Stimulated activated effector memory CD8-positive, alpha-beta T cell treated with anti-CD3 and anti-CD28 coated beads, Interleukin-12 subunit alpha, Interleukin-12 subunit beta, amount 100 ng/mL, for 72 hours (primary cell): ENCODE measurements around the gene ACSS3.
"Not testable (repeated sequence)": the region's sequence is repeated elsewhere in the genome, so short reads cannot be mapped to it uniquely, and the experiment has no call there.

Experiments used
- ATAC-seq: fragments of 150-1000 bp; cut with Tn5 transposase; 2 replicates; pipeline ENCODE4 v1.10.0; 2021
- DNase-seq, 2 donors: peaks; one replicate each; pipeline ENCODE4 v3.0.0; 2021 to 2022; ENCODE audit warnings: low spot score in 2 of 2
- H3K27ac Mint-ChIP-seq: one replicate; pipeline ENCODE4 v1.8.0; 2022; ENCODE audit warnings: mild to moderate bottlenecking, mixed read lengths
- H3K36me3 Mint-ChIP-seq: one replicate; pipeline ENCODE4 v1.8.0; 2022; ENCODE audit warnings: mild to moderate bottlenecking, mixed read lengths
- H3K4me1 Mint-ChIP-seq: one replicate; pipeline ENCODE4 v1.8.0; 2022; ENCODE audit warnings: mixed read lengths
- H3K4me3 Mint-ChIP-seq: one replicate; pipeline ENCODE4 v1.8.0; 2022; ENCODE audit warnings: mild to moderate bottlenecking, mixed read lengths
- H3K9me3 Mint-ChIP-seq: one replicate; pipeline ENCODE4 v1.8.0; 2022; ENCODE audit warnings: mixed read lengths

Gene ACSS3

DNA sequence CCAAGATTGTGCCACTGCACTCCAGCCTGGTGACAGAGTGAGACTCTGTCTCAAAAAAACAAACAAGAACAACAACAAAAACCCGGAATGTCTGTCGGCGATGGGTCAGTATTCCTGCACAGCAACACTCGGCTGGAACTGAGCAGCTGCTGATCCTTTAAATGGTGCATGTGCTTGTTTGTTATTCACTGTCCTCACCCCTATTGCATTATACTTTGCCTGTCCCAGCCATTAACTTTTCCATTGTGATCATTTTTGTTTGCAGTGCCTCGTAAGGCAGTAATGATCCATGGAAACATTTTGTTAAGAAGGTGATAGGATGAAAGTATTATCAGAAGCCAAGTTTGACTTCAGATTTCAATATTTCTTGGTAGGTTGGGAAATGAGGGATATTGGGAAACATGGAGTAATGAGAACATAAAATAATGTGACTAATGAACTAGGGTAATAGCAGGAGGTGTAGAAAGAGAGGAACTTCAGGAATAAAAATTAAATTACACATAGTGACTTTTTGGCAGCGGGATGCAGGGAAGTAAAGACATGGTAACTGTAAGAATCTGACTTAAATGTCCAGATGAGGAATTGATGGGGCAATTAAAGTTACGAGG lies 6.1 kb downstream of the ACSS3 start:
- H3K27ac Mint-ChIP-seq = no peak overlapping the region

DNA sequence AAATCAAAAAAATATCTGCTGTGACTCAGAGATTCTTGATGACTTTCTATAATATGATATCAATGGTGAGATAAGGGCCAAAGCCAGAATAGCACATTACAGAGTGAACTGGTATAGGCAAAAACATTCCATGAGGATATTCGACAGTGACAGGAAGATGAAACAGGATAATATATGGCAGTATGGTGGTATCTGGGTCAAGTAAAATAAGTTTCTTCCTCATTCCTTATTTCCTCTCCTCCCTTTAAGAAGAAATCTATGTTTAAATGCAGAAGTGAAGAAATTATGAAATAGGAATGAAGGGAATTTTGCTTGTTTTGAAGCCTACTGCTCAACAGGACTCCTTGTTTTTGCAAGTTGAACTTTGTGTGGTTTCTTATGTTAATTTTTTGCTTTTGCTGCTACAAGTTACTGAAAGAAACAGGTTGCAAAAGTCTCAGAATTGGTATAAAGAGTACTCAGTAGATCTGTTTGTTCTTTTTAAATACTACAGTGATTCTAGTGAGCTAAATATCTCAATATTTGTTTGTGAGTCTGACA lies 7.0 kb downstream of the ACSS3 start:
- peaks cover 23% of the 10 kb centered on the region for H3K9me3 Mint-ChIP-seq
- DNase-seq = no peak
- H3K36me3 Mint-ChIP-seq = no peaks in the 10 kb centered on the region
- no peak overlapping the region for H3K4me3 Mint-ChIP-seq
- no peaks in the 10 kb centered on the region for H3K4me1 Mint-ChIP-seq
- no peak for ATAC-seq
- no peak overlapping the region for H3K27ac Mint-ChIP-seq

More for the DNA sequence above, 6.1 kb downstream of the ACSS3 start:
- Mint-ChIP-seq H3K36me3 (no peaks in the 10 kb centered on the region), H3K4me1 (no peaks in the 10 kb centered on the region), H3K4me3 (no peak overlapping the region), H3K9me3 (peaks cover 24% of the 10 kb centered on the region)
- ATAC-seq (no peak), DNase-seq (no peak)

DNA sequence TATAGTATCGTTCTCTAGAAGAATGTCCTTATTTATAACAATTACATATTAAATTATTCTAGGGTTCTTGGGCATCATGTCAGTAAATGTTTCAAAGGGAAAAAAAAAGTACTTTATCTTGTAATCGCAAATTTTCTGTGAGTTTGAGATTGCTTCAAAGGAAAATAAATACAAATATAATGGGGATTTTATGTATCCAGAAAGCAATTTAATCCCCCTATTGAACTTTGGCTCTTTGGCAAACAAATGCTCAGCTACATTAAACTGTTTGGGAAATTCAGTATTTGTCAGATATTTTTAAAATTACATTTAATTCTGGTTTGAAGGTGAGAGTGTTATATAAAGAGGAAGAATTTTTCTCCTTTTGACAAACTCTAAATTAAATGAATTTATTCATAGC lies 8.0 kb downstream of the ACSS3 start:
- peaks cover 17% of the 10 kb centered on the region for H3K9me3 Mint-ChIP-seq
- no peaks in the 10 kb centered on the region for H3K36me3 Mint-ChIP-seq
- no peak overlapping the region for H3K27ac Mint-ChIP-seq
- no peak for ATAC-seq
- no peak for DNase-seq
- H3K4me1 Mint-ChIP-seq = no peaks in the 10 kb centered on the region
- no peak overlapping the region for H3K4me3 Mint-ChIP-seq

DNA sequence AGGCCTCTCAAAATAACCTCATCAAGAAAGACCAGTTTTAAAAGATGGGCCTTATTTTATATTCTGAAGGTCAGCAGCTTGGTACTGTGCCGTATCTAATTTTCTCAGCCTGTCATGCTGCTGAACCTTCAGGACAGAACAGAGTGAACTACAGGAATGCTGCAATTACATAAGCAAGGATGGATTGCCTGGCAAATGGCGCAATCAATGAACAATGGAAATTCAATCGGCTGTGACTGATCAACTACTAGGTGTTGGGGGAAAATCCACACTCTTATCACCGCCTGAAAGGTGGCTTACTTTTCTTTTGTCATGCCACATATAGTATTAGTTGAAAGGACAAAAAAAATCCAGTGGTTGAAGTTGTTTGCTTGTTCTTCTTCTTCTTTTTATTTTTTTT lies 8.5 kb downstream of the ACSS3 start:
- Mint-ChIP-seq H3K4me3 (no peak overlapping the region), H3K4me1 (no peaks in the 10 kb centered on the region), H3K9me3 (peaks cover 17% of the 10 kb centered on the region), H3K27ac (no peak overlapping the region), H3K36me3 (no peaks in the 10 kb centered on the region)
- ATAC-seq (no peak), DNase-seq (no peak)

DNA sequence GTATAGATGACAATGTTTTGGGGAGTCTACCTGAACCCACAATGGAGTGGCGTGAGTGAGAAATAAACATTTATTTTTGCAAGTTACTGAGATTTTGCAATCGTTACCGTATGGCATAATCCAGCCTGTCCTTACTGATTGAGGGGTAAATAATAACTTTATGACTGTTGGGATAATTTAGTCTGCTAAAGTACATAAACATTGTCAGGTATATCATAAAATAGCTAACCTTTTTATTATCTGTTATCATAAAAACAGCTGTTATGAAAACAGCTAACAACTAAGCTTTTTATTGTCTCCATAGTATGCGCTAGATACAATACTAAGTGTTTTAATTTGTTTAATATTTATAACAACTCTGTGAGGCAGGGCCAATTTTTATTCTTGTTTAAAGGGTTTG lies 10.3 kb downstream of the ACSS3 start:
- Mint-ChIP-seq H3K9me3 (peaks cover 14% of the 10 kb centered on the region), H3K27ac (no peak overlapping the region), H3K36me3 (no peaks in the 10 kb centered on the region), H3K4me1 (no peaks in the 10 kb centered on the region), H3K4me3 (no peak overlapping the region)
- no peak for DNase-seq
- no peak for ATAC-seq

DNA sequence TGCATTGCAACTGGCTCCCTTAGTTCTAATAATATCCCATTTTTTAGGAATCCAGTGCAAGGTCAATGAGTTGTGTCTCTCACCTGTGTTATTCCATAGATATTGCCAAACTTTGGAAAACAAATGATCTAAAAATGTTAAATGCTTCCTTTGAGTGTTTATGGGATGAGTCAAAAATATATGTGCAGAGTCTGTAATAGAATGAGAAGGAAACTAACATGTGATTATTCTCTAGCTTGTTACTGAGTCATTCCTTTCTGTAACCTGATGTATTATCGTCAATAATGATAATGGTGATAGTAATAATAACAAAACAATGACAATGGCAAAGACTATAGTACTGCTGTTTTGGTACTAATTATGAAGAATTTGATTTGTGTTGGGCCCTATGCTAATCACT lies 11.5 kb downstream of the ACSS3 start:
- H3K36me3 Mint-ChIP-seq = no peaks in the 10 kb centered on the region
- ATAC-seq = no peak
- H3K9me3 Mint-ChIP-seq = peaks cover 10% of the 10 kb centered on the region
- no peaks in the 10 kb centered on the region for H3K4me1 Mint-ChIP-seq
- no peak for DNase-seq
- H3K4me3 Mint-ChIP-seq = no peak overlapping the region
- no peak overlapping the region for H3K27ac Mint-ChIP-seq

DNA sequence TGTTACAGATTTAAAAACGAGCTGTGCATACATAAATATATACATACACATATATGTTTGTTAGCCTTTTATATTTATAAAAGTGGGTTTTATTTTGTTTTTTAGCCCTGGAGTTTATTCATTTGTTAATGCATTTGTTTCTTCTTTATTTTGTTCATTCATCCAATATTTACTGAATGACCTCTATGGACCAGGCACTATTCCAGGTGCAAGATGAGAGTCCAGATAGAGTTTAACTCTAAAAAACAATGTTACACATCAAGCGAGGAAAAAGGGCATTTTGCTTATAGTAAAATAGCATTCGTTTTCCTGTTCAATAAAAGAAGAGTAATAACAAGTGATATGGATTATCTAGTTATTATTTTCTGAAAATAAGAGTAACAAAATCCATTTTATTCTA lies 14.2 kb downstream of the ACSS3 start:
- peaks cover 7% of the 10 kb centered on the region for H3K9me3 Mint-ChIP-seq
- H3K4me1 Mint-ChIP-seq = no peaks in the 10 kb centered on the region
- DNase-seq (no peak), ATAC-seq (no peak)
- no peak overlapping the region for H3K4me3 Mint-ChIP-seq
- H3K36me3 Mint-ChIP-seq = no peaks in the 10 kb centered on the region
- no peak overlapping the region for H3K27ac Mint-ChIP-seq

DNA sequence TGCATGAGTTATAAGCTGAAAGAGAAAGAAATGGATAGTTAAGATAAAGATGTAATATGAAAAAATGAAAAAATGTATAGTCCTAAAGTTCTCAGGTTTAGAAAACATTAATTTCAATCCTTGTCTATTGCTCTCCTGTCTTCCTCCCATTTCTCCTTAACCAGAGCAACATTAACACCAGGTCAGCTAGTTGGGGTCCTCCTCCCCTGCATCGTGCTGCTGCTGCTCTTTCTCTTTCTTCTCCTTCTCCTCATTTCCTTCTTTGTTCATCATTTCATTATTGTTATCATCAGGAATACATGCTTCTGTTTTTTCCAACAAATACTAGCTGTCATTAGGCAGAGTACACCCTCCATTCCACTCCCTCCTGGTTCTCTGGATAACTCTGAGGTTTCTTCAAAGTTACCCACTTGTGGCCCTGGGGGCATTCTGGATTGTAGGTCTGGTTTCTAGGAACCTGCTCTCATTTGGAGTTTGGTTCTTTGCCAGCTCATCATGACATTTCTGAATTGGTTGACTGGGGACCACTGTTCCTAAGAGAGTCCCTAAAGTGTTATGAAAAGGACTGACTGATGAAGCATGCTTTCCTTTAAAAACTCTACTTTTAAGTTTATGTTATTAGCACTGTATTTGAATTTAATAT lies 17.0 kb downstream of the ACSS3 start:
- Mint-ChIP-seq H3K4me3 (no peak overlapping the region), H3K36me3 (no peaks in the 10 kb centered on the region), H3K4me1 (no peaks in the 10 kb centered on the region), H3K9me3 (peaks cover 8% of the 10 kb centered on the region), H3K27ac (no peak overlapping the region)
- no peak for DNase-seq
- ATAC-seq = no peak

DNA sequence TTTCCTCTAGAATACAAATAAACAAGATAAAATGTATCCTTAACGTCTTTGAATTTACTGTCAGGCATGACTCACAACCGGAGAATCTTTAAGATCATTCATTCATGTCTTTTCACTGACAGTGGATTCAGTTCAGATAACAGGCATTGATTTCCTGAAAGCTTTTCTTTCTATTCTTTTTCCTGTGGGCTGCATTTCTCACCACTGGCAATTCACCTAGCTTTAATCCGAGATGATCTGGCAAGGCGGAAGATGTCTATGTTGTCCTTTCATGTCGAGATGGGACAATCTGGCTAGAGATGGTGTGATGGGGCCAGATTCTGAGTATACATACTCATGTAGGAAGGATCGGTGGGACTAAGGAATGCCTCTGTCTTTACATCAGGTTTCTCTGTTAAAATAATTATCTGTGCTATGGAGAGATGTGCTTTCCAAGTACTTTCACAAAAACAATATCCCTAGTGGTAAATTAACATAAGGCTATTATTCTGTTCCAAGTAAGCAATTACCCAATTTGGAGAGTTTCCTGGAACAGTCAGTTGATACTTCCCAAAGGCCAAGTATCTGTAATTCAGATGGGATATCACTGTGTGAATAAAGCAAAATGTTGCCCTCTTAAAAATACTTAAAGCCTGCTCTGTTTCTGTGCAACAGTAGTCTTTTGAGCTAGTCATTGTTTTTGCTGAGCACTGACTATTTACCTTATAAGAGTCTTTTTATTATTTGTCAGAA lies 17.8 kb downstream of the ACSS3 start:
- peaks cover 8% of the 10 kb centered on the region for H3K9me3 Mint-ChIP-seq
- H3K4me3 Mint-ChIP-seq = no peak overlapping the region
- H3K27ac Mint-ChIP-seq = no peak overlapping the region
- no peaks in the 10 kb centered on the region for H3K36me3 Mint-ChIP-seq
- no peaks in the 10 kb centered on the region for H3K4me1 Mint-ChIP-seq
- DNase-seq = no peak
- ATAC-seq = no peak

DNA sequence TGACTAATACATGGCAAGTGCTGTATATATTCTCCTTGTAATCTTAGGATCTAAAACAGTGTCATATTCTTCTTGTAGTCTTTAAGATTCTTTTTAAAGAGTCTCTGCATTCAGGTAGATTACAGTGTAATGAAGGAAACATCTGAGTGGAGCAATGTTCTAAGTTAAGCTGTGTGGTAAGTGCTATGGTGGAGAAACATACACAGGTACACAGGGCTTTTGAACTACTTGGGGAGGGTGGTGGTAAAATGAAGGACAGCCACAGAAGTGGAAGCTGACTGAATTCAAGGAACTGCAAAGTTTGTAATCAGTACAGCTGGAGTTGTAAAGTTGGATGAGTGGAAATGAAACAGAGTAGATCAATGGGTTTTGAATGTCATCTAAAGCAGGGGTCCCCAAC lies 27.8 kb downstream of the ACSS3 start:
- H3K4me3 Mint-ChIP-seq = no peak overlapping the region
- ATAC-seq (no peak), DNase-seq (no peak)
- H3K27ac Mint-ChIP-seq = no peak overlapping the region
- peaks cover 24% of the 10 kb centered on the region for H3K9me3 Mint-ChIP-seq
- H3K36me3 Mint-ChIP-seq = no peaks in the 10 kb centered on the region
- H3K4me1 Mint-ChIP-seq = no peaks in the 10 kb centered on the region

DNA sequence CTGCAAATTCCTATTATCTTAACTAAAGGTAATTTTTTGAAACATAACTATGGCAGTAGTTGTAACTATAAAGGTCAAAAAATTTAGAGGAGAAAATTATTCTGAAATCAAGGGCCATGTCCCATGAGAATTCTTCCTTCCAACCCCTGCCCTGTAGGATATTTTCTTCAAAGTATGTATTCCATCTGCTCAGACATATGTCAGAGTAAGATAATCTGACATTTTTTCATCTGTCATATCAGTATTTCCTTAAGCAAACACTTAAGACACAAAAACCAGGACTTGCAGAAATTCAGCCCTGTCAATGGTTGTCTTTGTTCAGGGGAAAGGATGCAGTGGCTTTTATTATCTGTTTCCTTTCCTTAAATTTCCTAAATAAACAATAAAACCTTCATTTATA lies 36.3 kb downstream of the ACSS3 start:
- H3K36me3 Mint-ChIP-seq = no peaks in the 10 kb centered on the region
- ATAC-seq (no peak), DNase-seq (no peak)
- H3K4me1 Mint-ChIP-seq = no peaks in the 10 kb centered on the region
- peaks cover 20% of the 10 kb centered on the region for H3K9me3 Mint-ChIP-seq
- H3K4me3 Mint-ChIP-seq = no peak overlapping the region
- no peak overlapping the region for H3K27ac Mint-ChIP-seq

DNA sequence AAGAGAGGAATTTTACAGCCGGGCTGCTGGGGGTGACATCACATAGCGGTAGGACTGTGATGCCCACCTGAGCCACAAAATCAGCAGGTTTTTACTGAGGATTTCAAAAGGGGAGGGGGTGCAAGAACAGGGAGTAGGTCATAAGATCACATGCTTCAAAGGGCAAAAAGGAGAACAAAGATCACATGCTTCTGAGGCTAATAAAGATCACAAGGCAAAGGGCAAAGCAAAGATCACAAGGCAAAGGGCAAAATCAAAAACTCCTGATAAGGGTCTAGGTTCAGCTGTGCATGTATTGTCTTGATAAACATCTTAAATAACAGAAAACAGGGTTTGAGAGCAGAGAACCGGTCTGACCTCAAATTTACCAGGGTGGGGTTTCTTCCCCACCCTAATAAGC lies 41.2 kb downstream of the ACSS3 start:
- H3K4me3 Mint-ChIP-seq, ATAC-seq, H3K36me3 Mint-ChIP-seq, H3K4me1 Mint-ChIP-seq, H3K27ac Mint-ChIP-seq, DNase-seq: not testable (repeated sequence)
- H3K9me3 Mint-ChIP-seq = peaks cover 21% of the 10 kb centered on the region

DNA sequence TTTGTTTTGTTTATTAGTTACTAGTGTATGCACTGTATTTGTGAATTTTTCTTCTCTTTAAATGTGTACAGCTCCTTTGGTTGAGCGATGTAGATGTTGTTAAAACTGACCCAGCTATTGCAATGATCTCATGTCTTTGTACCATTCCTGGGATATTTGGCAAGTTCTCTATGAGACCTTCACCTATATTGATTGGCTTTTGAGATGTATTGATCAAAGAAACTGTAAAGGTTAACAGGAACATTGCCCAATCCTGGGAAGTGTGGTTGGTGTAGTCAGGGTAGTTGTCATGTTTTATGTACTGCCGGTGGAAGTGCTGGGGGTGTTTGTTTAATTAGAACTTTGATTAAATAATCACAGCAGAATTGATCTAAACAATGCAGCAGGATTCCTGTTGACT lies 43.1 kb downstream of the ACSS3 start:
- H3K27ac Mint-ChIP-seq = no peak overlapping the region
- H3K9me3 Mint-ChIP-seq = peaks cover 24% of the 10 kb centered on the region
- DNase-seq = no peak
- H3K36me3 Mint-ChIP-seq = no peaks in the 10 kb centered on the region
- no peak overlapping the region for H3K4me3 Mint-ChIP-seq
- H3K4me1 Mint-ChIP-seq = no peaks in the 10 kb centered on the region
- ATAC-seq = no peak

DNA sequence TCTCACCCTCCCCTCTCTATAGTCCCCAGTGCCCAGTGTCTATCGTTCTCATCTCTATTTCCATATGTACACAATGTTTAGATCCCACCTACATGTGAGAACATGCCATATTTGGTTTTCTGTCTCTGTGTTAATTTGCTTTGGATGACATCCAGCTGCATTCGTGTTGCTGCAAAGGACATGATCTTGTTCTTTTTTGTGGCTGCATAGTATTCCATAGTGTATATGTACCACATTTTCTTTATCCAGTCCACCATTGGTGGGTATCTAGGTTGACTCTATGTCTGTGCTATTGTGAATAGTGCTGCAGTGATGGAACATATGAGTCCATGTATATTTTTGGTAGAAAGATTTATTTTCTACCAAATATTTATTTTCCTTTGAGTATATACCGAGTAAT lies 45.7 kb downstream of the ACSS3 start:
- ATAC-seq (no peak), DNase-seq (no peak)
- no peak overlapping the region for H3K4me3 Mint-ChIP-seq
- no peak overlapping the region for H3K27ac Mint-ChIP-seq
- no peaks in the 10 kb centered on the region for H3K36me3 Mint-ChIP-seq
- H3K4me1 Mint-ChIP-seq = no peaks in the 10 kb centered on the region
- peaks cover 20% of the 10 kb centered on the region for H3K9me3 Mint-ChIP-seq

DNA sequence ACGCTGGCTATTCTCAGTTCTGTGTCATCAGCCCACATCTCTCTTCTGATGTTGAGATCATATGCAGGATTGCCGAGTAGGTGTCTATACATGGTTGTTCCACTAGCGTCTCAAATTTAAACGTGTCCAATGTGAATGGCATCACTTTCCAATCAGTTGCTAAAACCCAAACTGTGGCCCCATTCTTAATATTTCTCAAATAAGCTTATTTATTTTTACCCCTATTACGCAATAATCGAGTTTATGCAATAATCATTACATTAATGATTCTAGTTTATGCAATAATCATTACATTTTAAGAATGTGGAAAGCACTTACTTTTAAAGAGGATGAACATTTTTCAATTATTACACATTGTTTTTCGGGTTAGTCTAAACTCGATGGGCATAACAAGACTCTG lies 47.8 kb downstream of the ACSS3 start:
- no peak for DNase-seq
- H3K36me3 Mint-ChIP-seq = no peaks in the 10 kb centered on the region

More for the DNA sequence above, 47.8 kb downstream of the ACSS3 start:
- no peak for ATAC-seq
- peaks cover 11% of the 10 kb centered on the region for H3K9me3 Mint-ChIP-seq
- no peaks in the 10 kb centered on the region for H3K4me1 Mint-ChIP-seq
- H3K4me3 Mint-ChIP-seq = no peak overlapping the region
- H3K27ac Mint-ChIP-seq = no peak overlapping the region
